Subcutaneous abdominal adipose tissue (tissue), 5 donors: ENCODE data around the gene N4BP3.
A peak's percentile ranks its signal among the peaks of the same experiment; 100 is the strongest.

Experiments
- H3K27ac ChIP-seq: one replicate; pipeline ENCODE4 v1.7.0; 2013; ENCODE audit warnings: low read depth, mild to moderate bottlenecking, inconsistent platforms, low read length, moderate library complexity
- H3K27me3 ChIP-seq, 5 donors: one replicate each; pipeline ENCODE4 v1.7.0; 2013; ENCODE audit warnings: low read length in 5 of 5, inconsistent platforms in 1 of 5; ENCODE audit not compliant: control insufficient read depth in 5 of 5, insufficient read depth in 4 of 5
- H3K36me3 ChIP-seq, 5 donors: one replicate each; pipeline ENCODE4 v1.7.0; 2013; ENCODE audit warnings: low read length in 5 of 5; ENCODE audit not compliant: control insufficient read depth in 5 of 5, insufficient read depth in 5 of 5
- H3K4me1 ChIP-seq, 5 donors: one replicate each; pipeline ENCODE4 v1.7.0; 2013; ENCODE audit warnings: low read length in 5 of 5, mild to moderate bottlenecking in 3 of 5, moderate library complexity in 1 of 5; ENCODE audit not compliant: control insufficient read depth in 5 of 5, insufficient read depth in 5 of 5
- H3K4me3 ChIP-seq, 5 donors: one replicate each; pipeline ENCODE4 v1.7.0; 2013; ENCODE audit warnings: low read length in 5 of 5, low read depth in 1 of 5
- H3K9ac ChIP-seq, 5 donors: one replicate each; pipeline ENCODE4 v1.7.0; 2013; ENCODE audit warnings: low read length in 5 of 5, mild to moderate bottlenecking in 4 of 5, moderate library complexity in 3 of 5
- H3K9me3 ChIP-seq, 5 donors: one replicate each; pipeline ENCODE4 v1.7.0; 2013; ENCODE audit warnings: low read length in 5 of 5; ENCODE audit not compliant: control insufficient read depth in 5 of 5
- donor health status: healthy.
- donor health status: healthy.
- donor health status: healthy.
- donor health status: healthy.
- donor health status: healthy.

Gene N4BP3

DNA sequence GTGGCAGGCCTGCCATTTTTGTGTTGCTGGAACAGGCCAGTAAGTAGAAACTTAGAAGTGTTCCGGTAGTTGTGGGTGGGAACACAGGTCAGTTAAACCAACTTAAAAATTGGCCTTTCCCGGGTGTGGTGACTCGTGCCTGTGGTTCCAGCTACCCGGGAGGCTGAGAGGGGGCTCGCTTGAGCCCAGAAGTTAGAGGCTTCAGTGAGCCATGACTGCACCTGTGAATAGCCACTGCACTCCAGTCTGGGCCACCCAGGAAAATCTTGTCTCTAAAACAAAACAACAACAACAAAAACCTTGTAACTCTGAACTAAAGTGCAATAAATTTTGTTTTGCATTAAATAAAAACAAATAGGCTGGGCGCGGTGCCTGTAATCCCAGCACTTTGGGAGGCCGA lies 41.7 kb downstream of the N4BP3 start:
- Histone ChIP-seq H3K9ac (no peak overlapping the region), H3K27me3 (no peaks in the 10 kb centered on the region), H3K4me3 (no peak overlapping the region), H3K9me3 (no peaks in the 10 kb centered on the region), H3K4me1 (peaks cover 0 to 26% (median 19%) of the 10 kb centered on the region in 5 donors), H3K27ac (no peak overlapping the region), H3K36me3 (peaks cover 0 to 12% (median 11%) of the 10 kb centered on the region in 5 donors)

GRCh38 chr5:178160176-178160575 lies 46.8 kb downstream of the N4BP3 start:
- Histone ChIP-seq H3K4me3 (no peak overlapping the region), H3K27ac (no peak overlapping the region), H3K27me3 (peaks cover 4 to 13% (median 11%) of the 10 kb centered on the region in 5 donors), H3K9ac (no peak overlapping the region), H3K36me3 (no peaks in the 10 kb centered on the region), H3K4me1 (peaks cover 0 to 7% (median 6%) of the 10 kb centered on the region in 5 donors), H3K9me3 (no peaks in the 10 kb centered on the region)

DNA sequence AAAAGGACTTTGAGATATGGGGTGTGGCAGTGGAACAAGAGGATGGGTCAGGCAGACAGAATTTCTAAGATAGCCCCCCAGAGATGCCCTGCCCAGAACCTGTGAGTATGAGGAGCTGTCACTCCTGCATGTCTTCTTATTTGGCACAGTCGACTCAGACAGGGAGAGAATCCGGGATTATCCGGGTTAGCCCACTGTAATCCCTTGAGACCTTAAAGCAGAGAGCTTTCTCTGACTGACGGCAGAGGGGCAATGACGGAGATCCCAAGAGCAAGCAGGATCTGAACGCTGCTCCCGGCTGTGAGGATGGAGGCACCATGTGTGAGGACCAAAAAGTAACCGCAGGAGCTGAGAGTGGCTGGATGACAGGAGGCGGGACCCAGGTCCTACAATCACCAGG lies 49.1 kb downstream of the N4BP3 start:
- Histone ChIP-seq H3K9me3 (no peaks in the 10 kb centered on the region), H3K27ac (no peak overlapping the region), H3K4me3 (no peak overlapping the region), H3K27me3 (peaks cover 11 to 21% (median 17%) of the 10 kb centered on the region in 5 donors), H3K4me1 (peaks cover 0 to 7% (median 6%) of the 10 kb centered on the region in 5 donors), H3K36me3 (no peaks in the 10 kb centered on the region), H3K9ac (no peak overlapping the region)

- Histone ChIP-seq H3K9ac (no peak overlapping the region), H3K27me3 (peaks cover 11 to 21% (median 17%) of the 10 kb centered on the region in 5 donors)
Measured at GRCh38 chr5:178163772-178164735, 50.7 kb downstream of the N4BP3 start.

GRCh38 chr5:178165581-178165980 lies 52.2 kb downstream of the N4BP3 start:
- H3K27me3 ChIP-seq = peaks cover 11 to 21% (median 17%) of the 10 kb centered on the region in 5 donors
- H3K9me3 ChIP-seq = no peaks in the 10 kb centered on the region
- no peak overlapping the region for H3K4me3 ChIP-seq
- H3K36me3 ChIP-seq = no peaks in the 10 kb centered on the region
- H3K27ac ChIP-seq = no peak overlapping the region
- H3K4me1 ChIP-seq = peaks cover 0 to 7% (median 6%) of the 10 kb centered on the region in 5 donors
- H3K9ac ChIP-seq = no peak overlapping the region

More at GRCh38 chr5:178163772-178164735, 50.7 kb downstream of the N4BP3 start:
- Histone ChIP-seq H3K4me3 (peak overlapping the region in 3 of 5 donors; percentile 13 to 47 (median 23)), H3K4me1 (peaks cover 0 to 7% (median 6%) of the 10 kb centered on the region in 5 donors), H3K36me3 (no peaks in the 10 kb centered on the region), H3K9me3 (no peaks in the 10 kb centered on the region), H3K27ac (no peak overlapping the region)

DNA sequence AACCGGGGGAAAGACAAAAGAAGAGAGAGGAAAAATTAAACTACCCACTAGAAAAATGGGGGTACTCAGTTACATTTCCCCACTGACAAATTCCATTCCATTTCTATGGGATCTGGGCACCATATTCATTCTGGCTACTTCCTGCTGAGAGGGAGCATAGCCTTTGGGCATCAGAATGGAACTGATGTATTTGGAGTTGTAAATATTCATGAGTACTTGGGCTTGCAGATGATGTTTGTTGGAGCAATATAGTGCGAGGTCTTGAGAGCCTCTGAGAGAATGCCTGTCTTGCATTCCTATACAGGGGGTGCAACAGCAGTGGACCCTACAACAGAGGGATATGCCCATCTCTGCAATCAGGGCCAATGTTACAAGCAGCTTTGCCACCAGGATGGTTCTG lies 57.1 kb downstream of the N4BP3 start:
- Histone ChIP-seq H3K4me1 (no peaks in the 10 kb centered on the region), H3K27ac (no peak overlapping the region), H3K4me3 (no peak overlapping the region), H3K36me3 (no peaks in the 10 kb centered on the region), H3K9ac (no peak overlapping the region), H3K27me3 (peaks cover 0 to 8% (median 5%) of the 10 kb centered on the region in 5 donors), H3K9me3 (no peaks in the 10 kb centered on the region)

DNA sequence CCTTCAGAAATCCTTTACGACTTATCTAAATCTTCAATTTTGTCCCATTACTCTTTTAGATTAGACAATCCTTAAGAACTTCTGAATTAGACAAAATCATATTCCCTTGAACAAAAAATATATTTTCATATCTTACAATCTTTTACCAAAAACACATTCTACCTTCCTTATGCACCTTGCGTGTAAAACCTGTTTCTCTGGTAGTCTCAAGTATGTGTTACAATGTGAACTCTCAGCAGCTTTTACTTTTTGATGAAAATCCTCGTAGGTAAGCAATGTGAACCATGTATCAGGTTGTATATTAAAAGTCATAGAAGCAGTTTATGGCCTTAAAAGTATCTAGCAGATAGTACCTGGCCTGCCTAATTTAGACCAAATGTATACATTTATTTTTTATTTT lies 61.1 kb downstream of the N4BP3 start:
- Histone ChIP-seq H3K27ac (no peak overlapping the region), H3K4me1 (no peaks in the 10 kb centered on the region), H3K9ac (no peak overlapping the region), H3K27me3 (peaks cover 0 to under 1% (median 0%) of the 10 kb centered on the region in 5 donors), H3K9me3 (peaks cover 0 to 2% (median 0%) of the 10 kb centered on the region in 5 donors), H3K36me3 (no peaks in the 10 kb centered on the region), H3K4me3 (no peak overlapping the region)
